Activated T-cell treated with anti-CD3 and anti-CD28 coated beads, Interleukin-2, amount 50 U/mL, for 1 hour (primary cell): ENCODE data around the gene SMYD3.

Experiments used
- DNase-seq: peaks from one replicate; pipeline ENCODE4 v3.0.0-alpha.2; 2020

The SMYD3 gene

DNA sequence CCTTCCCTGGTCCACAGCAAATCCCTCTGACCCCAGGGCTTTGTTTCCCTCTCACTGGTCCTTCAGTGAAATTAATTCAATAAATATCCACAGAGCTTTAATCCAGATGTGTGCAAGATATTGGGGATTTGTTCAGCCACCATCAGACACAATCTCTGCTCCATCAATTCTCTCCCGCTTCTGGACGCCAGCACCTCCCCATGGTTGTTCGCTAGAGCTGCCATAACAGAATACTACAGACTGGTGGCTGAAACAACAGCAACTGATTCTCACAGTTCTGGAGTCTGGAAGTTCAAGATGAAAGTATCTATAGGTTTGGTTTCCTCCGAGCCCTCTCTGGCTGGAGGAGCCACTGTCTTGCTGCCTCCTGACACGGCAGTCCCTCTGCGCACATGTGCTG, 303.9 kb downstream of the SMYD3 start:
- no peak for DNase-seq

GRCh38 chr1:246200738-246201137, 306.3 kb downstream of the SMYD3 start:
- no peak for DNase-seq

GRCh38 chr1:246200225-246200624, 306.9 kb downstream of the SMYD3 start:
- DNase-seq: no peak

DNA sequence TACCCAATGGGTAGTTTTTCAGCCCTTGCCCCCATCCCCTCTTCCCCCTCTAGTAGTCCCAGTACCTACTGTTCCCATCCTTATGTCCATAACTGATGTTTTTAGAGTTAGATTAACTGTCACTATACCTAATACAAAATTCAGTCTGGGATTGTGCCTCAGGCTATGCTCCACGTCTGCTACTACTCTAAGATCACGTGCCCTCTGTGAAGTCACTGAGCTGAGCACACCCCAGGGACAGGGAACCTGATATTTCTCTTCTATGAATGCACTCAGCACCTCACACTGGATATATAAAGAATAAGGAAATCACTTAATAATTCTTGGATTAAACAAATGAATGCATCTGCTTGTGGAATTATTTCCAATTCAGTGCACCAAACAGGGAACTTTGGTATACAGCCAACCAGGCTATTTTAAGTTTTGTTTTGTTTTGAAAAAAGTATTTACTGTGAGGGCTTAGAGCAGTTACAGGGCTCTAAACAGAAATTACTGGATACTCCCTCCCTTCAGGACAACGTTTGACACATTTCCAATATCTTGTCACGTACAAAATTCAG, 307.9 kb downstream of the SMYD3 start:
- no peak for DNase-seq

DNA sequence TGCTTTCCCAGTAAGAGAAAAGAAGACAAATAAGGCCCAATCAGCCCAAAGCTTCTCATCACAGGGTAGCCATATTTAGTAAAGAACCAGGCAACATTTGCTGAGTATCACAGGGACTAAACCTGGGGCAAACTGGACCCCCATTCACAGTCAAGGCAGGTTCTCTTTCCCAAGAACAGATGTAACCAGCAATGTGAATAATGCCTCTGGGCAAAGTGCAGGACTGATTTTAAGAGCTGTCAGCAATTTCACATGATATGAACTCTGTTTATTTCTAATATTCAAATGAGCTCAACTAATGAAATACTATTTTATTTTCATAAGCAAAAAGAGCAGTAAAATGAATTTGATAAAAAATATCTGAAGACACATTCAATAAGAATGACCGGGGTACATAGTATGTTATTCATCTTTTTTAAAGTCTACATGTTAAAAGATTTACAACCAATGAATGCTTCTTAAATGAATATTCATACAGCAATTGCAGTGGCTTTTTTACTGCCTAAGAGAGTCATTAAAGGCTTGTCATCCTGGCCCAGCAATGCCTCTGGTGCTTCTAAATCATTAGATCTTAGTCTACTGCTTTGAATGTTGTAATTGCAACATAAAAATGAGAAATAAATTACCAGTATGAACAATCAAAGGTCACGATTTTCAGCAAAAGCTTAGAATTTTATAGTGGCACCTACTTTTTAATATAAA, 308.8 kb downstream of the SMYD3 start:
- no peak for DNase-seq

DNA sequence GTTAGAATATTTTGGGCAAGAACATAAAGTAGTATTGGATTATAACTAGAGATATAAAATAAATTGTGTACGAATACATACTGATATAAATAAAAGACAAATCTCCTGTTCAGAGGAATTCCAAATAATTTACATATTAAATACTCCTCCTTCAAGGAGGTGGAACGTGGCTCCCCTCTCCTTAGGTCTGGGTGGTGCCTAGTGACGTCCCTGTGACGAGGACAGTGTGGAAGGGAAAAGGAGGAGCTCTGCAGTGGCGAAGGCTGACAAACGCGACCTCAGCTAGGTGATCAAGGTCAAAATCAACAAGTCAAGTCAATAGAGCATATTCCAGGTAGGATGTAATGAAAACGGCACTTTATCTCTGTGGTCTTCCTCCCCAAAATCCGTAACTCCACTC, 310.0 kb downstream of the SMYD3 start:
- no peak for DNase-seq

DNA sequence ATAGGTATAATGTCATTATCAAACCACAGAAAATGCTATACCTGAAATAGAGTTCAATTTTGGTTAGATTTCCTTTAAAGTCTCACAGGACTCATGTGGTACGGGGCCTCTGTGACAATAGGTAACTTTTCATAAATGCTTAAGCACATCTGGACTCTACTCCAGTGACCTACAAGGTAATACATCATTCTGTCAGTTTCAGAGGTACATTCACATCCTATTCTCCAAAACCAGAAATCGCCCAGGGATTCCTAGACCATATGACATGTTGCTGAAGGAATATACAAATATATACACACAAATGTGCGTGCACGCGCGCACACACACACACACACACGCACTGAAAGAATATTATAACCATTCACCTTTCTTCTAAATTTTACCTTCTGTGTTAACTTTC, 311.8 kb downstream of the SMYD3 start:
- no peak for DNase-seq

GRCh38 chr1:246193537-246193936, 313.5 kb downstream of the SMYD3 start:
- no peak for DNase-seq

DNA sequence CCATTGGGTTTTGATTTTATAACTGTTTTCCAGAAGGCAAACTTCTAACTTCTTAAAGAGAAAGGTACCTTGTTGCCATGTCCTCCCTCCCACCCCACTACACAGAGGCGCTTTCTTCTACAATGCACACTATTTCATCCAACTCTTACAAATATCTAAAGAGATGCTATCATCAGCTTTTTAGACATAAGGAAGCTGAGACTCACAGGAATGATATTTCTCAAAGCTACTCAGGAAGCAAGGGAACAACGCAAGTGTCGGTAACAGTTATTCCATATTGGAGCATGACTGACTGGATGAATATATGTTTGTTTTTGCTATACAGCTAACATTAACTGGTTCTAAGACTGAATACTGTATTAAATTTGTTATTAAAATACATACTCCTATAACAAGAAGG, 318.0 kb downstream of the SMYD3 start:
- DNase-seq: no peak

- no peak for DNase-seq
Measured at GRCh38 chr1:246187834-246188372, 319.2 kb downstream of the SMYD3 start.

GRCh38 chr1:246184503-246184902, 322.6 kb downstream of the SMYD3 start:
- DNase-seq: no peak

DNA sequence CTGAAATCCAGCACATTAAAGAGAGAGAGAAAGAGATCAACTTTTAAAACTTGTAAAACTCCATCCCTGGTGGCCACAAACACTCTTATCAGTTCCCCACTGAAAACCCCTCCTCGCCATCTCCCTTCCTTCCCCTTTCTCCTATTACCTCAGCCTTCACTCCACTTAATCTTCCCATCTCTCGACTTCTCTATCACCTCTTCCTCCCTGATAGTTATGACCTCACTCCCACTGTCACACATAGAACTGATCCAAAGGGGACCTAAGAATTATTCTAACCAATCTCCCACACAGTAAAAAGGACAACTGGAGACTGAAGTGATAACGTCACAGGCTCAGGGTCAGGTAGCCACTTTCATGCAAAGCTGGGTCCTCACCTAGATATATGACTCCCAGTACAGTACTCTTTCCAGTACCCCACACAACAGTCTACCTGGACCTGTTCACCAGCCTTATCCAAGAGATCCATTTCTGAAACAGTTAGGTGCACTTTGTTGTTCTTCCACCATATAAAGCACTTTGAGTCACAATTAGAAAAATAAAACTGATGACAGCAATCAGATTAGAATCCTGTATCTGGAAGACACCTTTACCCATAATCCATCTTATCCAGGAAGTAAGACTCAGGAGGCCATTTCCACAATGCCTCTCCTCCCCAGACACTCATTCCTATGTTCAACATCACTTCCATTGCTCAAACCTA, 324.8 kb downstream of the SMYD3 start:
- no peak for DNase-seq

DNA sequence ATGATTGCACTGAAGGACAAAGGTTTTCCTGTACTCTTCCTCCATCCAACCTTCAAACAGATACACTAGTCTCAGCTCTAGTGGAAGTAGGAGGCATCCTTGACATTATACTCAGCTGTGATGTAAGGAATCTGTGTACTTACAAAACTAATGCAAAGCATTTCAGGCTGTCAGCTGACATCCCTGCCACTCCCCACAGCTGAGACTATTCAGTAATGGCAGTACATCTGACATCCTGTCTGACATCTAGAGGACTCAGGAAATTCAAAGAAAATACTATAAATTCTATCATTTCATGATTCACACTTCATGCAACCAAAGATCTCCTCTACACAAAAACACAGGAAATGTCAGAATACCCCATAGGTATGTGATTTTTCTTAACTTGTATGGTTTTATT, 325.8 kb downstream of the SMYD3 start:
- no peak for DNase-seq

DNA sequence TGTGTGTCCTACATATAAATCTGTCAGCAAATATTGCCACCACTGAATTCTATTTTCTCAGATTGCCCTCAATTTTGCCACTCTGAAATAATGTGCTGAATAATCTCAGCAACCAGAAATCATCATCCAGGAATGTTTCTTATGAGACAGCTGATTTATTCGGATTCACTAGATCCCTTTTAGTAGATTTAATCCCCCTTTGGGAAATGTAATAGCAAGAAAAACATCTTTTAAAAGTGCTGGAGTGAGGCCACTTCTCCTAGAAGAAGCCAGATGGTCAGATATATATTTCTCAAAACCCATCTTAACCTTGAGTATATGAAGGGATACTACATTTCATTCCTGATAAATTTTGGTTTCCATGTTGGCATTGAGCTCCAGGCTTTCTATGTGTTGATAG, 327.7 kb downstream of the SMYD3 start:
- DNase-seq: no peak

DNA sequence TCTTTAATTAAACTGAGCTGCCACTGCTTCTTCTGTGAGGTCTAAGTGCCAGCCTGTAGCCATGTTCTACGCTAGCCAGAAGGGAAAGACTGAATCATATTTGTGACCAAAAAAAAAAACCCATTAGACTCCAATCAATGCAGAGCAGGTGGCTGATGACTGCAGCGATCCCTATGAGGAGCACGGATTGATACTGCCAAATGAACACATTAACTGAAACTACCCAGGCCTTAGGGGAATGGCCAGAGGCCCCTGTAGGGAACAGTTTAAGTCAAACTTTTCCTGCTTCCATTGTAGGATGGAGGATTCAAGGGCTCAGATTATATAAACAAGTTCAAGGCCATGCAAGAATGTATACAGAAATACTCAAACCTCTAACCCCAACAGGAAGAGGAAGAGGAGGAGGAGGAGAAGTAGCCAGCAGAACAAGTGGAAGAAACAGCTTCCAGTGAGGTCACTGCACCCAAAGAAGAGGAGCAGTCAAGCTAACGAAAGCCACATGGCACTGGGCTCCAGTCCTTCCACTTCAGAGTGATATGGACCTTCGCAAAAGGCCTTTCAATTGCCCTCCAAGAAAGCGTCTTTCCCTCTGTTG, 328.3 kb downstream of the SMYD3 start:
- DNase-seq: no peak

DNA sequence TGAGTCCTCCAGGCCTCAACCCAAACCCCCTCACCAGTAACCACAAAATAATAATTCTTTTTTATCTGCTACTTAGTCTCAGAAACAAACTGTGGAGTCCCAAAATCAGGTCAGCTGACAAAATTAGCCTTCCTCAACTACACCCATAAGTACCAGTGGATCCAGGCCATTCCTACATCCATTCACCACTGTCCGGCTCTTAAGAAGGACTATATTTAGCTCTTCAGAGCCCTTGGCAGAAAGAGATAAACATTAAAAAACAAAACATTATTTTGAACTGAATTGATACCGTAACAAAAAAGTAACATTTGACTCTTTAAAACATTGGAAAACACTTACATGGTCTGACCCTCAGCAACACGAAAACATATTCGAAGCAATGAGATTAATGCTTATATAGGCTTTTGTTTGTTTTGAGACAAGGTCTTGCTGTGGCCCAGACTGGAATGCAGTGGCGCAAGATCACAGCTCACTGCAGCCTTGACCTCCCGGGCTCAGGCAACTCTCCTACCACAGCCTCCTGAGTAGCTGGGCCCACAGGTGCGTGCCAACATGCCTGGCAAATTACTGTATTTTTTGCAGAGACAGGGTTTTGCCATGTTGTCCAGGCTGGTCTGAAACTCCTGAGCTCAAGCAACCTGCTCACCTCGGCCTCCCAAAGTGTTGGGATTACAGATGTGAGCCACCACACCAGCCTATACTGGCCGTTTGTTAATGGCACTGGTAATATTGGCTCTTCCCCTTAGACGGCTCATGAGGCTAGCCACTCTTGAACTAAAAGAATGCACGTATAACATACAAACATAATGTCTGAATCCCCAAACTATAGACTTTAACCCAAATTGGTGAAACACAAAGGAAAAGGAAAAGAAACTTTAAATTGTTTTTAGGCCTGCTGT, 330.7 kb downstream of the SMYD3 start:
- no peak for DNase-seq

- no peak for DNase-seq
Measured at GRCh38 chr1:246170574-246171261, 336.4 kb downstream of the SMYD3 start.

DNA sequence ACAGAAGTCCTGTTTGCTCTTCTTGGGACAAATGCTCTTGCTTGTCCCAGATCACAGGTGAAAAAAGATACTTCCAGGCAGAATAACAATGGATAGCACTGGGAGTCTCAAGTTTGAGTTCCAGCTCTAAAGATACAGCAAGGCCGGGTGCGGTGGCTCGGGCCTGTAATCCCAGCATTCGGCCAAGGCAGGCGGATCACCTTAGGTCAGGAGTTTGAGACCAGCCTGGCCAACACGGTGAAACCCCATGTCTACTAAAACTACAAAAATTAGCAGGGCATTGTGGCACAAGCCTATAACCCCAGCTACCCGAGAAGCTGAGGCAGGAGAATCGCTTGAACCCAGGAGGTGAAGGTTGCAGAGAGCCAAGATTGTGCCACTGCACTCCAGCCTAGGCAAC, 337.6 kb downstream of the SMYD3 start:
- DNase-seq: no peak

GRCh38 chr1:246169019-246169418, 338.1 kb downstream of the SMYD3 start:
- no peak for DNase-seq

DNA sequence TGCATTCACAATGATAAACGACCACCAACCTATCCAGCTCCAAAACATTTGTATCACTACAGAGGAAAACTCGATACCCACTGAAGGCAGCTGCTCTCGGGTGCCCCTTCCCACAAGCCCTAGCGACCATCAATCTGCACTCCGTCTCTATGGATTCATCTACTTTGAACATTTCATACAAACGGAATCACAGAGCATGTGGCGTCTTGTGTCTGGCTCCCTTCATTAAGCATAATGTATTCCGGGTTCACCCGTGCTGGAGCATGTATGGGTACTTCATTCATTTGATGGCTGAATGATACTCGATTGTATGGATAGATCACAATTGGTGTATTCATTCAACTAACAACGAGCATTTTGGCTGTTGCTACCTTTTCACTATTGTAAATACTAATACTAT, 340.2 kb downstream of the SMYD3 start:
- DNase-seq: no peak

GRCh38 chr1:246165826-246166709, 341.0 kb downstream of the SMYD3 start:
- DNase-seq: no peak
